Rectal smooth muscle tissue (tissue), 1 donor: Measurements from ENCODE around the gene ERBIN.
A peak's percentile ranks its signal among the peaks of the same experiment; 100 is the strongest.
"Not testable (repeated sequence)": the region's sequence is repeated elsewhere in the genome, so short reads cannot be mapped to it uniquely, and the experiment has no call there.

Experiments
- H3K27ac ChIP-seq: one replicate; pipeline ENCODE4 v1.7.0; 2013; ENCODE audit warnings: low read depth, low read length, inconsistent platforms
- H3K27me3 ChIP-seq: one replicate; pipeline ENCODE4 v1.7.0; 2013; ENCODE audit warnings: low read length; ENCODE audit not compliant: control insufficient read depth, insufficient read depth
- H3K36me3 ChIP-seq: one replicate; pipeline ENCODE4 v1.7.0; 2013; ENCODE audit warnings: low read length; ENCODE audit not compliant: control insufficient read depth, insufficient read depth
- H3K4me1 ChIP-seq: one replicate; pipeline ENCODE4 v1.7.0; 2013; ENCODE audit warnings: low read length; ENCODE audit not compliant: control insufficient read depth, insufficient read depth
- H3K4me3 ChIP-seq: one replicate; pipeline ENCODE4 v1.7.0; 2013; ENCODE audit warnings: low read length
- H3K9ac ChIP-seq: one replicate; pipeline ENCODE4 v1.7.0; 2013; ENCODE audit warnings: low read length

ERBIN gene

GRCh38 chr5:65926276-65926783 is at the start of gene ERBIN:
ERBIN (plus strand) TSS chr5:65926575; CDS start chr5:65992719, 66,144 bp downstream.
- Histone ChIP-seq H3K9ac (peak within 1 kb of the TSS; percentile 90), H3K36me3 (no peaks in the 10 kb centered on the region), H3K27ac (peak within 1 kb of the TSS; percentile 99), H3K4me1 (no peaks in the 10 kb centered on the region), H3K27me3 (no peaks in the 10 kb centered on the region), H3K4me3 (peak within 1 kb of the TSS; percentile 95)

- Histone ChIP-seq H3K27me3 (no peaks in the 10 kb centered on the region), H3K4me3 (no peak overlapping the region), H3K27ac (no peak overlapping the region), H3K9ac (no peak overlapping the region), H3K4me1 (no peaks in the 10 kb centered on the region), H3K36me3 (no peaks in the 10 kb centered on the region)
Measured at GRCh38 chr5:65876970-65877369, 49.4 kb upstream of the ERBIN start.

GRCh38 chr5:65879668-65880256 is 46.6 kb upstream of the ERBIN start:
- not testable (repeated sequence) for H3K9ac ChIP-seq, H3K27me3 ChIP-seq, H3K4me1 ChIP-seq, H3K4me3 ChIP-seq, H3K27ac ChIP-seq, H3K36me3 ChIP-seq

- no peak overlapping the region for H3K27ac ChIP-seq
Measured at GRCh38 chr5:65880496-65881072, 45.8 kb upstream of the ERBIN start.

GRCh38 chr5:65882278-65882677 is 44.1 kb upstream of the ERBIN start:
- no peak overlapping the region for H3K9ac ChIP-seq
- H3K4me1 ChIP-seq = no peaks in the 10 kb centered on the region
- no peaks in the 10 kb centered on the region for H3K27me3 ChIP-seq
- H3K4me3 ChIP-seq = no peak overlapping the region
- H3K27ac ChIP-seq = no peak overlapping the region
- H3K36me3 ChIP-seq = no peaks in the 10 kb centered on the region

More at GRCh38 chr5:65880496-65881072, 45.8 kb upstream of the ERBIN start:
- Histone ChIP-seq H3K9ac (no peak overlapping the region), H3K4me3 (no peak overlapping the region), H3K27me3 (no peaks in the 10 kb centered on the region), H3K4me1 (no peaks in the 10 kb centered on the region), H3K36me3 (no peaks in the 10 kb centered on the region)

- Histone ChIP-seq H3K4me1 (no peaks in the 10 kb centered on the region), H3K27me3 (no peaks in the 10 kb centered on the region), H3K27ac (no peak overlapping the region), H3K36me3 (no peaks in the 10 kb centered on the region), H3K4me3 (no peak overlapping the region), H3K9ac (no peak overlapping the region)
Measured at GRCh38 chr5:65883461-65883860, 42.9 kb upstream of the ERBIN start.

- Histone ChIP-seq H3K4me3 (no peak overlapping the region), H3K27me3 (no peaks in the 10 kb centered on the region), H3K36me3 (no peaks in the 10 kb centered on the region), H3K27ac (no peak overlapping the region), H3K4me1 (no peaks in the 10 kb centered on the region), H3K9ac (no peak overlapping the region)
Measured at GRCh38 chr5:65886387-65886786, 40.0 kb upstream of the ERBIN start.

GRCh38 chr5:65892024-65892423 is 34.4 kb upstream of the ERBIN start:
- H3K9ac ChIP-seq, H3K27ac ChIP-seq, H3K4me1 ChIP-seq, H3K4me3 ChIP-seq, H3K27me3 ChIP-seq, H3K36me3 ChIP-seq: not testable (repeated sequence)

- Histone ChIP-seq H3K9ac (no peak overlapping the region), H3K4me3 (no peak overlapping the region), H3K4me1 (no peaks in the 10 kb centered on the region), H3K36me3 (no peaks in the 10 kb centered on the region), H3K27me3 (no peaks in the 10 kb centered on the region), H3K27ac (no peak overlapping the region)
Measured at GRCh38 chr5:65892801-65893200, 33.6 kb upstream of the ERBIN start.

GRCh38 chr5:65893749-65894430 is 32.5 kb upstream of the ERBIN start:
- H3K36me3 ChIP-seq = no peaks in the 10 kb centered on the region
- no peak overlapping the region for H3K9ac ChIP-seq
- H3K4me3 ChIP-seq = no peak overlapping the region
- H3K27ac ChIP-seq = no peak overlapping the region
- H3K4me1 ChIP-seq = no peaks in the 10 kb centered on the region
- H3K27me3 ChIP-seq = no peaks in the 10 kb centered on the region

- Histone ChIP-seq H3K4me1 (no peaks in the 10 kb centered on the region), H3K27me3 (no peaks in the 10 kb centered on the region), H3K4me3 (no peak overlapping the region), H3K27ac (no peak overlapping the region), H3K9ac (no peak overlapping the region), H3K36me3 (no peaks in the 10 kb centered on the region)
Measured at GRCh38 chr5:65895891-65896290, 30.5 kb upstream of the ERBIN start.

- Histone ChIP-seq H3K27me3 (no peaks in the 10 kb centered on the region), H3K4me3 (no peak overlapping the region), H3K9ac (no peak overlapping the region), H3K4me1 (no peaks in the 10 kb centered on the region), H3K36me3 (no peaks in the 10 kb centered on the region), H3K27ac (no peak overlapping the region)
Measured at GRCh38 chr5:65900746-65901145, 25.6 kb upstream of the ERBIN start.

GRCh38 chr5:65902104-65902503 is 24.3 kb upstream of the ERBIN start:
- Histone ChIP-seq H3K36me3 (no peaks in the 10 kb centered on the region), H3K27me3 (no peaks in the 10 kb centered on the region), H3K27ac (no peak overlapping the region), H3K4me3 (no peak overlapping the region), H3K9ac (no peak overlapping the region), H3K4me1 (no peaks in the 10 kb centered on the region)
